ENCODE data around the gene ZNF280B. TPM values are rescaled to one million over a fixed set of nuclear protein-coding genes. Genes with fewer than 3 reads are reported as not detected.
"Not testable (repeated sequence)": the region's sequence is repeated elsewhere in the genome, so short reads cannot be mapped to it uniquely, and the experiment has no call there.

ZNF280B gene
- polyA plus RNA-seq, 1 donor from 2014 or later = 0.98 TPM

DNA sequence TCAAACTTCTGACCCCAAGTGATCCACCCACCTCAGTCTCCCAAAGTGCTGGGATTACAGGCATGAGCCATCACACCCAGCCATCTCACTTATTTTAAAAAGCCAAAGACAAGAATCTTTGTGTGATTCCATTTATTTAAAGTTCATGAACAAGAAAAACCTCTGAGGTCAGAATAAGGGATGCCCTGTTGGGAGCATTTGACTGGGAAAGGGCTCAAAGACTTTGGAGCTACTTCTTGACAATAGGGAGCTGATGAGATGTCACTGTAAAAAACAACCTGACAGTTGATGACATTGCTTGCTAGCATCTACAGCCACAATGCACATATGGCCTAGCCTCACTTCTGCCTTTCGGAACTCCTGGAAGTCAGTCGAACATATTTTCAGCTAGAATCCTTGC lies 5.1 kb upstream of the ZNF280B start:
- no peaks in the 10 kb centered on the region for H3K9me3 ChIP-seq (ENCODE audit: low read length)
- H3K9ac ChIP-seq (ENCODE audit: low read length) = no peak overlapping the region
- no peaks in the 10 kb centered on the region for H3K79me2 ChIP-seq (replicated peaks; ENCODE audit: insufficient read depth, low read length)
- H3K27me3 ChIP-seq (ENCODE audit: insufficient read depth, low read depth, low read length) = no peaks in the 10 kb centered on the region
- no peak overlapping the region for H2AFZ ChIP-seq (ENCODE audit: low read depth, low read length)
- no peaks in the 10 kb centered on the region for H3K36me3 ChIP-seq (ENCODE audit: insufficient read depth, low read length)
- H3K9me2 ChIP-seq (ENCODE audit: insufficient read depth, low read length) = no peaks in the 10 kb centered on the region
- no peaks in the 10 kb centered on the region for H3F3A ChIP-seq (ENCODE audit: insufficient read depth, low read length, poor library complexity, severe bottlenecking)
- no peaks in the 10 kb centered on the region for H4K20me1 ChIP-seq (ENCODE audit: insufficient read depth)
- no peak overlapping the region for H3K4me2 ChIP-seq (ENCODE audit: low read length)
- no peak for TF ChIP-seq MXI1 (conservative IDR thresholded peaks at IDR 0.05; ENCODE audit: poor library complexity, severe bottlenecking)
- TF ChIP-seq TAF1 (IDR thresholded peaks at IDR 0.05; ENCODE audit: low read depth) = no peak
- TF ChIP-seq REST (IDR thresholded peaks at IDR 0.05; ENCODE audit: borderline replicate concordance) = no peak
- no peak for TF ChIP-seq SMC3 (conservative IDR thresholded peaks at IDR 0.05; ENCODE audit: poor library complexity)
- TF ChIP-seq EZH2 (IDR thresholded peaks at IDR 0.05; ENCODE audit: borderline replicate concordance, insufficient read depth, low read length, poor library complexity, severe bottlenecking) = no peak
- TF ChIP-seq, protein P1, sequence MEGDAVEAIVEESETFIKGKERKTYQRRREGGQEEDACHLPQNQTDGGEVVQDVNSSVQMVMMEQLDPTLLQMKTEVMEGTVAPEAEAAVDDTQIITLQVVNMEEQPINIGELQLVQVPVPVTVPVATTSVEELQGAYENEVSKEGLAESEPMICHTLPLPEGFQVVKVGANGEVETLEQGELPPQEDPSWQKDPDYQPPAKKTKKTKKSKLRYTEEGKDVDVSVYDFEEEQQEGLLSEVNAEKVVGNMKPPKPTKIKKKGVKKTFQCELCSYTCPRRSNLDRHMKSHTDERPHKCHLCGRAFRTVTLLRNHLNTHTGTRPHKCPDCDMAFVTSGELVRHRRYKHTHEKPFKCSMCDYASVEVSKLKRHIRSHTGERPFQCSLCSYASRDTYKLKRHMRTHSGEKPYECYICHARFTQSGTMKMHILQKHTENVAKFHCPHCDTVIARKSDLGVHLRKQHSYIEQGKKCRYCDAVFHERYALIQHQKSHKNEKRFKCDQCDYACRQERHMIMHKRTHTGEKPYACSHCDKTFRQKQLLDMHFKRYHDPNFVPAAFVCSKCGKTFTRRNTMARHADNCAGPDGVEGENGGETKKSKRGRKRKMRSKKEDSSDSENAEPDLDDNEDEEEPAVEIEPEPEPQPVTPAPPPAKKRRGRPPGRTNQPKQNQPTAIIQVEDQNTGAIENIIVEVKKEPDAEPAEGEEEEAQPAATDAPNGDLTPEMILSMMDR (IDR thresholded peaks at IDR 0.05; ENCODE audit: poor library complexity, severe bottlenecking) = no peak
- no peak for TF ChIP-seq EP300 (conservative IDR thresholded peaks at IDR 0.05; ENCODE audit: poor library complexity, severe bottlenecking)
- TF ChIP-seq POLR2AphosphoS5 (IDR thresholded peaks at IDR 0.05) = no peak
- TF ChIP-seq RAD21 (conservative IDR thresholded peaks at IDR 0.05) = no peak
- H3K4me3 ChIP-seq (ENCODE audit: low read length) = no peak overlapping the region
- H3K27ac ChIP-seq (ENCODE audit: low read length) = no peak overlapping the region

DNA sequence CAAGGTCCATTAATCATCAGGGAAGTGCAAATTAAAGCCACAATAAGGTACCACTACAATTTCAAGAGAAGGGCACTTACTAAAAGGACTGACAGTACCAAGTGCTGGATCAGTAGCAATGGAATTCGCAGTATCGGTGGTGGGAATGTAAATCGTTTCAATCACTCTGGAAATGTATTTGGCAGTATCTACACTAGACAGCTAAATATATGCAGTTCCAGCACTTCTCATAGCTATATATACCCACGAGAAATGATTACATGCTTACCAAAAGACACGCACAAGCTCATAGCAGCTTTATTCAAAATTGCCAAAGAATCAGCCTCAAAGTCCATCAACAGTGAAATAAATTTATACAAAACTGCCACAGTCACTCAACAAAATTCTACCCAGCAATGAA lies 4.4 kb upstream of the ZNF280B start:
- no peak for TF ChIP-seq EP300 (conservative IDR thresholded peaks at IDR 0.05; ENCODE audit: poor library complexity, severe bottlenecking)
- TF ChIP-seq REST (IDR thresholded peaks at IDR 0.05; ENCODE audit: borderline replicate concordance) = no peak
- no peak for TF ChIP-seq TAF1 (IDR thresholded peaks at IDR 0.05; ENCODE audit: low read depth)
- TF ChIP-seq MXI1 (conservative IDR thresholded peaks at IDR 0.05; ENCODE audit: poor library complexity, severe bottlenecking) = no peak
- TF ChIP-seq, protein P1 (IDR thresholded peaks at IDR 0.05; ENCODE audit: poor library complexity, severe bottlenecking) = no peak
- no peak for TF ChIP-seq EZH2 (IDR thresholded peaks at IDR 0.05; ENCODE audit: borderline replicate concordance, insufficient read depth, low read length, poor library complexity, severe bottlenecking)
- TF ChIP-seq SMC3 (conservative IDR thresholded peaks at IDR 0.05; ENCODE audit: poor library complexity) = no peak
- no peak for TF ChIP-seq RAD21 (conservative IDR thresholded peaks at IDR 0.05)
- no peak for TF ChIP-seq POLR2AphosphoS5 (IDR thresholded peaks at IDR 0.05)
- Histone ChIP-seq H3K9ac (ENCODE audit: low read length) (no peak overlapping the region), H3K27ac (ENCODE audit: low read length) (no peak overlapping the region), H3K9me3 (ENCODE audit: low read length) (no peaks in the 10 kb centered on the region), H3F3A (ENCODE audit: insufficient read depth, low read length, poor library complexity, severe bottlenecking) (no peaks in the 10 kb centered on the region), H3K4me2 (ENCODE audit: low read length) (no peak overlapping the region), H3K36me3 (ENCODE audit: insufficient read depth, low read length) (no peaks in the 10 kb centered on the region), H3K27me3 (ENCODE audit: insufficient read depth, low read depth, low read length) (no peaks in the 10 kb centered on the region), H3K79me2 (replicated peaks; ENCODE audit: insufficient read depth, low read length) (peaks cover 2% of the 10 kb centered on the region), H3K9me2 (ENCODE audit: insufficient read depth, low read length) (no peaks in the 10 kb centered on the region), H4K20me1 (ENCODE audit: insufficient read depth) (no peaks in the 10 kb centered on the region), H2AFZ (ENCODE audit: low read depth, low read length) (no peak overlapping the region), H3K4me3 (ENCODE audit: low read length) (no peak overlapping the region)

DNA sequence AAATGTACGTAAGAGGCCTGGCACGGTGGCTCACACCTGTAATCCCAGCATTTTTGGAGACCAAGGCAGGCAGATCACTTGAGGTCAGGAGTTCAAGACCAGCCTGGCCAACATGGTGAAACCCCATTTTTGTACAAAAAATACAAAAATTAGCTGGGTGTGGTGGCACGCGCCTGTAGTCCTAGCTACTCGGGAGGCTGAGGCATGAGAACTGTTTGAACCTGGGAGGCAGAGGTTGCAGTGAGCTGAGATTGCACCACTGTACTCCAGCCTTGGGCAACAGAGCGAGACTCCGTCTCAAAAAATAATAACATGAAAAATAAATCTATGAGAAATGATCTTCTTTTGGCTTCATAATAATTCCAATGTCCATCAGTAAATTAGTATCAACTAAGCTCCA lies 2.3 kb upstream of the ZNF280B start:
- H3K79me2 ChIP-seq (replicated peaks; ENCODE audit: insufficient read depth, low read length) = peaks cover 15% of the 10 kb centered on the region
- H3K36me3 ChIP-seq (ENCODE audit: insufficient read depth, low read length); H3K27me3 ChIP-seq (ENCODE audit: insufficient read depth, low read depth, low read length); H4K20me1 ChIP-seq (ENCODE audit: insufficient read depth); H3K9me2 ChIP-seq (ENCODE audit: insufficient read depth, low read length); H3K27ac ChIP-seq (ENCODE audit: low read length); H3K9me3 ChIP-seq (ENCODE audit: low read length); H3K4me2 ChIP-seq (ENCODE audit: low read length); H3F3A ChIP-seq (ENCODE audit: insufficient read depth, low read length, poor library complexity, severe bottlenecking); H2AFZ ChIP-seq (ENCODE audit: low read depth, low read length); H3K9ac ChIP-seq (ENCODE audit: low read length); H3K4me3 ChIP-seq (ENCODE audit: low read length): not testable (repeated sequence)

Data from neural cell (in vitro differentiated cells).